Central memory CD8-positive, alpha-beta T cell (primary cell): Measurements from ENCODE around the gene LRRK1.

ENCODE experiments used
- ATAC-seq: fragments of 150-1000 bp; cut with Tn5 transposase; replicated peaks from 2 replicates; pipeline ENCODE4 v1.10.0; 2022; ENCODE audit warnings: mild to moderate bottlenecking, moderate FRiP score, moderate number of reproducible peaks; ENCODE audit not compliant: poor library complexity, severe bottlenecking; ENCODE audit errors: extremely low read depth
- DNase-seq, 2 donors: peaks; one replicate each; pipeline ENCODE4 v3.0.0; 2021; ENCODE audit warnings: low spot score in 2 of 2
- H3K27ac Mint-ChIP-seq: one replicate; pipeline ENCODE4 v1.8.0; 2022; ENCODE audit warnings: low read depth, mild to moderate bottlenecking, moderate library complexity, mixed read lengths
- H3K27me3 Mint-ChIP-seq: one replicate; pipeline ENCODE4 v1.8.0; 2022; ENCODE audit warnings: mixed read lengths
- H3K36me3 Mint-ChIP-seq: one replicate; pipeline ENCODE4 v1.8.0; 2022; ENCODE audit warnings: mild to moderate bottlenecking, moderate library complexity, mixed read lengths; ENCODE audit not compliant: insufficient read depth
- H3K4me1 Mint-ChIP-seq: one replicate; pipeline ENCODE4 v1.8.0; 2022; ENCODE audit warnings: mixed read lengths
- H3K4me3 Mint-ChIP-seq: one replicate; pipeline ENCODE4 v1.8.0; 2022; ENCODE audit warnings: mild to moderate bottlenecking, moderate library complexity, mixed read lengths
- H3K9me3 Mint-ChIP-seq: one replicate; pipeline ENCODE4 v1.8.0; 2022; ENCODE audit warnings: mixed read lengths

The LRRK1 gene

DNA sequence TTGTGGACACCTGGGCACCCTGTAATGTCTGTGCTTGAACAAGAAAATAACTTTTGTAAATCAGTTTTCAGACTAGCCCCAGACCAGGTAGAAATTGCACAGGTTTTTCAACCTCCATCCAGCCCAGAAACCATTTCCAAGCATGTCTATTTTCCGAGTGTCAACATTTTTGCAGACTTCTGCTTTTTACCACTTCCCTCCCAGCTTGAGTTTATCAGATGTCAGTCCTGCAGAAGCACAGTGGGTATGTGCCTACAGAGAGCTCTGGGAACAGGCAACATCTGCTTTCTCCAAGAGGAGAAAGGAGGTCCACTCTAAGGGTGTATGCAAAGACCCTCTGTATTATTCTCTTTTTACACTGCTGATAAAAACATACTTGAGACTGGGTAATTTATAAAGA is 83.9 kb downstream of the LRRK1 start:
- DNase-seq (no peak), ATAC-seq (no peak)
- no peak overlapping the region for H3K4me3 Mint-ChIP-seq
- H3K9me3 Mint-ChIP-seq = no peaks in the 10 kb centered on the region
- no peak overlapping the region for H3K27ac Mint-ChIP-seq
- H3K36me3 Mint-ChIP-seq = peaks cover 4% of the 10 kb centered on the region
- H3K27me3 Mint-ChIP-seq = peaks cover 24% of the 10 kb centered on the region
- H3K4me1 Mint-ChIP-seq = peaks cover 8% of the 10 kb centered on the region

DNA sequence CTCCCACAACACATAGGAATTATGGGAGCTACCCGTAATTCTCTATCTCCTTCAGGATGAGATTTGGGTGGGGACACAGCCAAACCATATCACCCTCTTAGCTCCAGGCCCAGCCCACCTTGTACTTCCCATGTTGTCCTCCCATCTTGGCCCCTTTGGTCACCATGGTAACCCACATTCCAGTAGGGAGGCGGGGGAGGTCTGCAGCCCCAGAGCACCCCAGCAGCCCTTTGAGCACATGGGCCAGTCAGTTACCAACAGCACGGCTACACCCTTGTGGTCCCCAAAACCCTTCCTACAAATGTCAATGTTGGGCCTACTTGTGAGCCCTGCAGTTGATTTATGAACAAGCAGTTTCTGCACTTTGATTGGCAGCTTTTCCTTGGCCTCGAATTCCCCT is 84.5 kb downstream of the LRRK1 start:
- H3K36me3 Mint-ChIP-seq = peaks cover 7% of the 10 kb centered on the region
- no peak overlapping the region for H3K27ac Mint-ChIP-seq
- no peak for DNase-seq
- peaks cover 14% of the 10 kb centered on the region for H3K4me1 Mint-ChIP-seq
- no peaks in the 10 kb centered on the region for H3K9me3 Mint-ChIP-seq
- H3K27me3 Mint-ChIP-seq = peaks cover 24% of the 10 kb centered on the region
- H3K4me3 Mint-ChIP-seq = no peak overlapping the region
- ATAC-seq = no peak

DNA sequence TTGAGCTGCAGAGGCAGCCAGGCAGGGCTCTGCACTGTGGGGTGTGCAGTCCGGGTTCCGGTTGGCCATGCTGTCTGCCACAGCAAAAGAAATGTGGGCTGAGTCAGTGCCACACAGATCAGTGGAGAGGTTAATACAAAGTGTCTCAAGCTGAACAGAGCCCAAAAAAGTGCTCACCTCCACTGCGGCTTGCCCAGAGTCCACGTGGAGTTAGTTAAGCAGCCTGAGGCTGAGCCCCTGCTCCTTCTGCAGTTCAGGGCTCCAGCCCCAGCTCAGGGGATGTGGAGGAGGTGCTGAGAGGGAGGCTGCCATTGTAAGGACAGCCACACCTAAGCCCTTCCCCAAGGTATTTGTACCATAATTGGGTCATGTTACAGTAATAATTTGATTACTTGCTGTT is 85.3 kb downstream of the LRRK1 start:
- no peak for DNase-seq
- H3K36me3 Mint-ChIP-seq = peaks cover 7% of the 10 kb centered on the region
- H3K4me1 Mint-ChIP-seq = peaks cover 14% of the 10 kb centered on the region
- ATAC-seq = no peak
- H3K4me3 Mint-ChIP-seq = no peak overlapping the region
- peaks cover 24% of the 10 kb centered on the region for H3K27me3 Mint-ChIP-seq
- H3K27ac Mint-ChIP-seq = no peak overlapping the region
- H3K9me3 Mint-ChIP-seq = no peaks in the 10 kb centered on the region

DNA sequence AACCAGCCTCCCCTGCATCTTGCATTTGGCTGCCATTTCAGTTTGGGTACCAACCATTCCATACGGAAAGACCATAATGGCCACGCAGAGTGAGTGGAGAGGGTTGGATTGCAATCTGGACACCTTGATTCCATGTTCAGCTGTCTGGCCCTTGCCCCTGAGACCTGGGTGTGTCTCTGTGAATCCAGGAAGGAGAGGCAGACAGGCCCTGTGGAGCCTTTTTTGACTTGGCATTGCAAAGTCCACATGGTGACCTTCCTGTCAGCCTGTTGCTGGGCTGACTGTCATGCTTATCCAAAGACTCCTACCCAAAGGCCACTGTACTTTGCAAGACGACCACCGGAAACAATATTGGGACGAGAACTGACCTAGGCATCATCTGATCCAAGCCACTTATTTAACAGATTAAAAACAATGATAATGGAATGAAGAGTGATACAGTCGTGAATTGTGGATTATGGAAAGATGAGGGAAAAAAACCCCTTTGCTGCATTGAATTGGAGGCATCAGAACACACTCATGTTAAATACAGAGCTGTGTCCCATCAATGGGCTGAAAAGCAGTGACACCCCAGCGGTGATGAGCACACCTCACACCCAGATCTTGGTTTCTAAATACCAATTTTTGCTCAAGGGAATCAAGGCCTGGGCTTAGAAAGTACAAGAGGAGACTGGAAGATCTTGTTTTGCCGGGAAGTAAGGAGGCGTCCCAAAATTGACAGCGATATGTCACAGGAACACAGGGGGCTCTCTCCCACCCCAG is 86.0 kb downstream of the LRRK1 start:
- ATAC-seq = no peak
- H3K4me1 Mint-ChIP-seq = peaks cover 14% of the 10 kb centered on the region

DNA sequence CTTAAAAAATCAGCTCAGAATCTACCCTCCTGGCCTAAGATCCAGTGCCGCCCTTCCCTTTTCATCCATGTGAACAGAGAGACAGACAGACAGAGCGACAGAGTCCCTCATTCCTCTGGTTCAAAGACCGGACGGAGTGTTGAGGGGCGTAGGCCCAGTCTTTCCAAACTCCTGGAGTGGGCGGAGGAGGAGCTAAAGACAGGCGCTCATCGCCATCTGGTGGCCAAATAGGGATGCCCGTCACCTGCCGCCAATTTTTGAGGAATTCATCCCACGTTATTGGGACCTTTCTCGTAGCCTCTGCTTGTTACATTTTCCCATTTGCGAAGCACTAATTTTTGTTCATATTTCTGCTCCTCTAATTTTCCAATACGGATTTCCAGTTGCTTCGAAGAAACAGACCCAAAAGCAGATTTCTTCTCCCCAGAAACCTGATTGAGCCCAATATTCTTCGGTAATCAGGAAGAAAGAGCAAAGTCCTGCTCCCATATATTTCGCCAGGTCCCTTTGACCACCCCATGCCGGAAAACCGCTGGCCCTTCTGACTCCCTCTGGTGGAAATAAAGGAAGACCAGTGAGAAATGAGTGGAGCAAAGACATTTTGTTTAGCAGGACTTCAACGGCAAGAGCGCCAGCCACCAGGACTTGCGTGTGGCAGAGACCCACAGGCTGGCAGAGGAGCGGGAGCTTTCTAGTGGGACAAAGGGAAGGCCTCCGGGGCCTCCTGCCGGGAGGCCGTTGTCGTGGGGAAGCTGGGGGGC is 88.0 kb downstream of the LRRK1 start:
- Mint-ChIP-seq H3K36me3 (peaks cover 4% of the 10 kb centered on the region), H3K27ac (no peak overlapping the region), H3K4me3 (peak overlapping the region; percentile 81), H3K27me3 (no peaks in the 10 kb centered on the region), H3K9me3 (no peaks in the 10 kb centered on the region), H3K4me1 (peaks cover 14% of the 10 kb centered on the region)
- DNase-seq (peak; percentile 23 to 30), ATAC-seq (no peak)

More for the DNA sequence above, 86.0 kb downstream of the LRRK1 start:
- DNase-seq = no peak
- Mint-ChIP-seq H3K4me3 (no peak overlapping the region), H3K36me3 (peaks cover 4% of the 10 kb centered on the region), H3K9me3 (no peaks in the 10 kb centered on the region), H3K27ac (no peak overlapping the region), H3K27me3 (peaks cover 17% of the 10 kb centered on the region)

DNA sequence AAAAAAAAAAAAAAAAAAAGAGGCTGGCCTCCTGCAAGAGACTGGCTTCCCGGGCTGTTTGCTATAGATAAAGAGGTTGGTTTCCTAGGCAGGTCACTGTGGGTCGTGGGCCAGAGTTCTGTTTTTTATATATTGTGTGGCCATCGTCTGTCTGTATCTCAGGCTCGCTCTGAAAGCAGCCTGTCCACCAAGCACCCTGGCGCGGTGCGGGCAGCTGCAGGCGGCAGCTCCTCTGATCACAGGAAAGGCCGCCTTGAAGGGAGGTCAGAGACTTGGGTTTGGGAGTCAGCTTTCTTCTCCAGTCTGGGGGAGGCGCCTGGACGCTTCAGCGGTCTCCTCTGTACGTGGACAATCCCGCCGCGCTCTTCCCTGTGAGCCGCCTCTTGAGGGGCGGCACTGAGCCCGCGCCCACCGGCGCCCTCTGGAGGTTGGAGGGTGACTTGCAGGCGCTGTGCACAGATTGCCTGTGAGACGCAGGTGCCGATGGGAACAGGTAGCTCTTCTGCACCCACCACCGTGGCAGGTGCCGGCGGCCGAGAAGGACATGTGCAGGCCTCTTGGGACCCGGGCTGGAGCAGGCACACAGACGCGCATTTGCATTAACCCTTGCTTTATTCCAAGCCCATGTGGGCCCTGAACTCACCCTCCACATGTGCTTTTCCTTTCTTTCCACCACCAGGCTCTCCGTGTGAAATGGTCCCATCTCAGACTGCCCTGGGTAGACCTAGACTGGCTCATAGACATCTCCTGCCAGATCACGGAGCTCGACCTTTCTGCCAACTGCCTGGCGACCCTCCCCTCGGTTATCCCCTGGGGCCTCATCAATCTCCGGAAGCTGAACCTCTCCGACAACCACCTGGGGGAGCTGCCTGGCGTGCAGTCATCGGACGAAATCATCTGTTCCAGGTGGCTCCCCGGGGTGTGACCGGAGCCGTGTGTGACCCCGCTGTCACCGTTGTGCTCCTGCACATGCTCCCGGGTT is 89.3 kb downstream of the LRRK1 start:
- Mint-ChIP-seq H3K4me3 (peak overlapping the region; percentile 81), H3K9me3 (no peaks in the 10 kb centered on the region), H3K27me3 (peaks cover 6% of the 10 kb centered on the region), H3K27ac (no peak overlapping the region), H3K36me3 (peaks cover 4% of the 10 kb centered on the region), H3K4me1 (peaks cover 14% of the 10 kb centered on the region)
- ATAC-seq (peak; percentile 90), DNase-seq (peak; percentile 72 to 87)

DNA sequence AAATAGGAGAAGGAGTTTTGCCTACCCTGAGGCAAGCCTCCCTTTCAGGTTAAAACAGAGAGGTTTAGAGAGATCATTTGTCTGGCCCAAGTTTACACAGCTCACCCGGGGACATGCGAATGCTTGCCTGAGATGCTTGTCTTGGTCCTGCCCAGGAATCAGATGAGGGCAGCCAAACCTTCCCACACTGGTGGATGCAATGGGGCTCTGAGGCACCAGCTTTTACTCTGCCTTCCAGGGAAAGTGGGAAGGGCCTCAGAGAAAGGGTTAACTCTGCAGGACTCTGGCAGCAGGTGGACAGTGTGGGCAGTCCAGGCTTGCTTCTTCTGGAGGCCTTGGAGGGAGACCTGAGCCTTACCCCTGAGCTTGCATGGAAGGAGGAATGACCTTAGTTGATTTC is 90.0 kb downstream of the LRRK1 start:
- peaks cover 14% of the 10 kb centered on the region for H3K27me3 Mint-ChIP-seq
- ATAC-seq (no peak), DNase-seq (no peak)
- H3K4me3 Mint-ChIP-seq = peak overlapping the region; percentile 81
- H3K36me3 Mint-ChIP-seq = peaks cover 4% of the 10 kb centered on the region
- H3K4me1 Mint-ChIP-seq = peaks cover 14% of the 10 kb centered on the region
- no peaks in the 10 kb centered on the region for H3K9me3 Mint-ChIP-seq
- no peak overlapping the region for H3K27ac Mint-ChIP-seq

DNA sequence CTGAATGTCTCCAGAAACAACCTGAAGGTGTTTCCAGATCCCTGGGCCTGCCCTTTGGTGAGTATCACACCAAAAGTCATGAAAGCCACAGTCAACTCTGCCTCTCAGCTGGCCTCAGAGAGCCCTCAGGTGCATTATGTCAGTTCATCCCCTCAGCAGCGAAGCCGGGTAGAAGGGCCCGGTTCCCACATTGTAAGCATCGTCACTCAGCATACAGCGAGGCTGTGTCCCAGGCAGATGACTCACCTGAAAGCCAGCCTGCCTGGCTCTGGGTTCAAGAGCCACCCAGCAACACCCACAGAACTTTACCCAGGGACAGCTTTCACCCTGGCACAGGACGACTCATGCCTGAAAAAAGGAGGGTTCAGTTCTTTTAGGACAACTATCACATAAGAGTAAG is 91.6 kb downstream of the LRRK1 start:
- H3K4me3 Mint-ChIP-seq = no peak overlapping the region
- no peak overlapping the region for H3K27ac Mint-ChIP-seq
- peaks cover 7% of the 10 kb centered on the region for H3K36me3 Mint-ChIP-seq
- ATAC-seq = no peak
- peaks cover 16% of the 10 kb centered on the region for H3K27me3 Mint-ChIP-seq
- peaks cover 14% of the 10 kb centered on the region for H3K4me1 Mint-ChIP-seq
- no peaks in the 10 kb centered on the region for H3K9me3 Mint-ChIP-seq
- DNase-seq = no peak

DNA sequence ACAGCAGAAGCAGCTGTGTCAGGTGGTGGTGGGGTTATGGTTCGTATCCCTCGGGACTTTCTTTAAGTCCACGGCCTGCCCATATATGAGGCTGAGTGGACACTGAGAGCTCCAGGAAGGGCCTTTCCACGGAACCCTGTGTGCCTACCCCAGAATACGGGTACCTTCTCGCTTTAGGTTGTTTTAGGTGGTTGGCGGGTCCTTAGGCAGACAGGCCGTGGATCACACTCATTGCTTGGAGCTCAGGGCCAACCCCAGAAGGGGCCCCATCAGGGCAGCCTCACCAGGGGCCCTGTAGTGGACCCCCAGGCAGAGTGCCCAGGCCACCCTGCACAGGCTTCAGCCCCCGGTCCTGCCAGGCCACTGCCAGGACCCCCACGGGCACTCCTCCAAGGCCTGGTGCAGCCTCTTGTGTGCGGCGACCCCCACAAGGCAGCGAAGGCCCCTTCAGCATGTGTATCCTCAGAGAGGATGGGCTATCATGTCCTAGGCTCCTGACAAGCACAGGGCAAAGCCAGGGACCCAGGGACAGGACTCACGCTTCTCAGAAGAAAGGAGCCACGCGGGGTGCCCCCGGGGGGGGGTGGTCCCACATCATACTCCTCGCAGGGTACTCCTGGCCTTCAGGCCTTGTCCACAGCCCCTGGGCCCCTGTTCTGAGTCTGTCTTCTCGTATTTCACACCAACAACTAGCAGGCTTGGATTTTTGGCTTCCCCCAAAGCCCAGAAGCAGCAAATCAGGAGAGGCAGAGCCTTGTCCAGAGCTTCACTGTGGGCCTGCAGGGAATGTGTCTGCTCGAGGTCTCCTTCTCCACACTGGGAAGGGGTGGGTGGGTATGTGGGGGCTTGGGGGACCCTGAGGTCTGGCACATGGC is 93.4 kb downstream of the LRRK1 start:
- DNase-seq = peak in 1 of 2 donors; percentile 6
- no peak overlapping the region for H3K27ac Mint-ChIP-seq
- no peak for ATAC-seq
- H3K27me3 Mint-ChIP-seq = peaks cover 16% of the 10 kb centered on the region
- no peak overlapping the region for H3K4me3 Mint-ChIP-seq
- H3K4me1 Mint-ChIP-seq = peaks cover 9% of the 10 kb centered on the region
- no peaks in the 10 kb centered on the region for H3K9me3 Mint-ChIP-seq
- H3K36me3 Mint-ChIP-seq = peaks cover 7% of the 10 kb centered on the region

DNA sequence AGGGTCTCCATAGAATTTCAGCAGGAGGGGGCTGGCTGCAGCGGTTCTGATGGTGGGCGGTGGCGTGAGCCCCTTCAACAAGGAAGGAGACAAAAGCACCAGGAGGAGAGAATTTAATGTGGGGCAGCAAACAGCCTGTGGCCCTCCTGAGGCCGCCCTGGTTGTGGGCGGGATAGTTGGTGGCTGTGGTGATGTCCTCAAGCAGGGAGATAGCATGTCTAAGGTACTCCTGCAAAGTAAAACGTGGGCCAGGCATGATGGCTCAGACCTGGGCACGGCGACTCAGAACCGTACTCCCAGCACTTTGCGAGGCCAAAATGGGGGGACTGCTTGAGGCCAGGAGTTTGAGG is 94.0 kb downstream of the LRRK1 start:
- ATAC-seq = no peak
- Mint-ChIP-seq H3K4me3 (no peak overlapping the region), H3K4me1 (peaks cover 5% of the 10 kb centered on the region), H3K27ac (no peak overlapping the region), H3K27me3 (peaks cover 16% of the 10 kb centered on the region), H3K36me3 (peaks cover 6% of the 10 kb centered on the region), H3K9me3 (no peaks in the 10 kb centered on the region)
- peak in 1 of 2 donors; percentile 2 for DNase-seq

DNA sequence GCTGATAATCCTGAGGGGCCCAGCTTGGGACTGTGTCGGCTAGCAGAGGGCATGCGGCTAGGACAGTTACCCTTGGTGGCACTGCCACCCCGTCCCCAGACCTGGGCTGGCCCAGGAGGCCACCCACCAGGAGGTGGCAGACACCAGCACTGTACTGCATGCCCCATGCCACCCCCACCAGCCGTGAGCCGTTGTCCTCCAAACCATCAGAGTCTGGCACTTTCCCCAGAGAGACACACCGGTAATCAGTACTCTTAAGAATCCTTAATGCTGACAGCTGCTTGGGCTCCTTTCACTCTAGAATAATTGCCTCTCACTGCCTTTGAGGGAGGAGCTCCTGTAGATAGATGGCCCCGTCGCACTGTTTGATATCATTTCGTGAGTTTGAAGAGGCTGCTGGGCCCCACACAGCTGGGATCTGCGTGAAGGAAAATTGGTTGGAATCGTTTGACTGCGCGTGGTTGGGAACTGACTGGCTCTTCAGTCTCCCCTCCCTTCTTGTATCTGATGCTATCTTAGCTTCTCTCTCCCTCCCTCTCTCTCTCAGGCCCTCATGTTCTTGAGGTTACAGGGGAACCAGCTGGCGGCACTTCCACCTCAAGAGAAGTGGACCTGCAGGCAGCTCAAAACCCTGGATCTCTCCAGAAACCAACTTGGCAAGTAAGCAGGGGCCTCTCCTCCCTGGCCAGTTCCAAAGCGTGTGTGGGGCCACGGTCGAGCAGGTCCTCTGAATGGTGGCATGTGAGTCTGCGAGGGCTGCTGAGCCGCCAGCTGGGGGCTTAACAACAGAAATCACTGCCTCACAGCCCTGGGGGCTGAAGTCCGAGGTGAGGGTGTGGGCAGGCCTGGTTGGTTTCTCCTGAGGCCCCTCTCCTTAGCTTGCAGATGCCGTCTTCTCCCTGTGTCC is 94.9 kb downstream of the LRRK1 start:
- H3K27ac Mint-ChIP-seq = no peak overlapping the region
- H3K4me1 Mint-ChIP-seq = no peaks in the 10 kb centered on the region
- no peak overlapping the region for H3K4me3 Mint-ChIP-seq
- H3K36me3 Mint-ChIP-seq = peaks cover 3% of the 10 kb centered on the region
- no peak for ATAC-seq
- no peaks in the 10 kb centered on the region for H3K9me3 Mint-ChIP-seq
- peaks cover 16% of the 10 kb centered on the region for H3K27me3 Mint-ChIP-seq
- DNase-seq = peak in 1 of 2 donors; percentile 8
